Activated CD4-positive, alpha-beta T cell treated with anti-CD3 and anti-CD28 coated beads, Interleukin-2, amount 50 U/mL, for 1 hour (primary cell): ENCODE measurements around the gene FLNB.
A peak's percentile ranks its signal among the peaks of the same experiment; 100 is the strongest.
"Not testable (repeated sequence)": the region's sequence is repeated elsewhere in the genome, so short reads cannot be mapped to it uniquely, and the experiment has no call there.

Source experiments
- DNase-seq: peaks from one replicate; pipeline ENCODE4 v3.0.0-alpha.2; 2020

Gene FLNB

DNA sequence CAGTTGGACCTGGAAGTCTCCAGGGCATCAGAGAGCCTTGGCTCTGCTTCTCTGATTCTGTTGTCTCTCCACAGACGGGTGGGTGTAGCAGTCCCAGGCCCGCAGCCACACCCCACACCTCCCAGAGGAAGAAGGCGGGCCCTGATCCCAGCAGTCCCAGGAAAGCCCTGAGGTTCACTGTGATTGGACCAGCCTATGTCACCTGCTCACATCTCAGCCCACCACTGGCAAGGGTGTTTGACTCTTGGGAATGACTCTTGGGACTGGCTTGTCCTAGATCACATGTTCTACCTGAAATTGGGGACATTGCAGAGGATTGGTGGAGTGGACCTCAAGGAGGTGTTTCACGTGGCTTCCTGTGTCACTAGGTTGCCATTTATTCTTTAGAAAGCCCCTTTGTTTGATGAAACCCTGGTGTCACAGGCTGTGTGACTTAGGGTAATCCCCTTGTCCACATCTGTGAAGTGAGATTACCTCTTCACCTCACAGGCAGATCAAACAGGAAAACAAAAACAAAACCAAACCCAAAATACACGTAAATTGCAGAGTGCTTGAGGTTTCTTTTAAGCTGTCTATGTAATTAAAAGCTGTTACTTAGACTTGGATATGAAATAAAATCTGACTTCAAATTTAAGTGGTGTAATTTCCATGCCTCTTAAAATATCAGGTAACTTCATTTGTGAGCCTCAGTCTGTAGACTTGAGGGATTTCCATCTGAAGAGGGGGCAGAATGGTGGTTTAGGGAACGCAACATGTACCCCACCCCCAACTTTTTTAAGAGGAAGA, 26.7 kb downstream of the FLNB start:
- DNase-seq, result peak; percentile 15

DNA sequence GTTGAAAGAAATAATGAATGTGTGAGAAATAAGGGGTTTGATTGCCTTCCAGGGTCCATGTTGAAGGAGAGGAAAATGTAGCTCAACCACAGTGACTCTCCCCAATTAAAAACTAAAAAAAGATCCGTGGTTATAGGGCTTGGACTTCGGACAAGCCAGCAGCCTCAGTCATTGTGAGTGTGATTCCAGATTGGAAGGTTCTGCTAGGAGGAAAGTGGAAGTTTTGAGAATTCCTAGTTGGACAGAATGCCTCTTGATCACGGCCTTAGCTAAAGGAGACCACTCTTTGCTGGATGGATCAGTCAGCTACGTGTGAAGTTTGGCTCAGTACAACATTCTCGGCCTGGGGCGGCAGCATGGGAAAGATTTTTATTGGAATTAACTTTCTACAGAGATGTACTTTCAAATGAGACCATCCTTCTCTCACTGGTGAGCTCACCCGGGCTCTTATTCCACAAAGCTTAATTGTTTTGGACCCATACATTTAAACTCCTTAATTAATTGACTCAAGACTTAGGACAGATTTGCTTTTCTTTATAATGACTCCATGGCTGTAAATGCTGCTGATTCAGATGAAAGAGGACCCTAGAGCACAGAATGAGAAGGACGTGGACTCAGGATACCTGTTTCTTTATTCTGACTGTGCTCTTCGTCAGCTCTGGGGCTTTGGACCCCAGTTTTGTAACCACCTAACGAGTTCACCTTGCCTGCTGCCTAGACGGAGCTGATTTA, 27.5 kb downstream of the FLNB start:
- no peak for DNase-seq

DNA sequence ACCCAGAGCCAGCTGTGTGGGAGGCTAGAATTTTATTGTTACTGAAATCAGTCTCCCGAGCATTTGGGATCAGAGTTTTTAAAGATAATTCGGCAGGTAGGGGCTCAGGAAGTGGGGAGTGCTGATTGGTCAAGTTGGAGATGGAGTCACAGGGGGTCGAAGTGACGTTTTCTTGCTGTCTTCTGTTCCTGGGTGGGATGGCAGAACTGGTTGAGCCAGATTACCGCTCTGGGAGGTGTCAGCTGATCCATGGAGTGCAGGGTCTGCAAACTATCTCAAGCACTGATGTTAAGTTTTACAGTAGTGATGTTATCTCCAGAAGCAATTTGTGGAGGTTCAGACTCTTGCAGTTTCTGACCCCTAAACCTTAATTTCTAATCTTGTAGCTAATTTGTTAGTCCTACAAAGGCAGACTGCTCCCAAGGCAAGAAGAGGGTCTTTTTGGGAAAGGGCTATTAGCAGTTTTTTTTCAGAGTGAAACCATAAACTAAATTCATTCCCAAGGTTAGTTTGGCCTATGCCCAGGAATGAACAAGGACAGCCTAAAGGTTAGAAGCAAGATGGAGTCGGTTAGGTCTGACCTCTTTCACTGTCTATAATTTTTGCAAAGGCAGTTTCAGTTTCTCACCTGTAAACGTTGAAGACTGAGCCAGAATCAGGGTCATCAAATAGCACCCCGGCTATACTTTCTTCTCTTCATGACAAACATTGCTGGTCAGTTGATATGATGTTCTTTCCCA, 28.2 kb downstream of the FLNB start:
- DNase-seq, result no peak

GRCh38 chr3:58037141-58037910, 29.1 kb downstream of the FLNB start:
- DNase-seq, result no peak

- no peak for DNase-seq
These were observed 30.6 kb downstream of the FLNB start for GRCh38 chr3:58038675-58039292.

- DNase-seq, result no peak
These were observed 31.4 kb downstream of the FLNB start for GRCh38 chr3:58039601-58040000.

DNA sequence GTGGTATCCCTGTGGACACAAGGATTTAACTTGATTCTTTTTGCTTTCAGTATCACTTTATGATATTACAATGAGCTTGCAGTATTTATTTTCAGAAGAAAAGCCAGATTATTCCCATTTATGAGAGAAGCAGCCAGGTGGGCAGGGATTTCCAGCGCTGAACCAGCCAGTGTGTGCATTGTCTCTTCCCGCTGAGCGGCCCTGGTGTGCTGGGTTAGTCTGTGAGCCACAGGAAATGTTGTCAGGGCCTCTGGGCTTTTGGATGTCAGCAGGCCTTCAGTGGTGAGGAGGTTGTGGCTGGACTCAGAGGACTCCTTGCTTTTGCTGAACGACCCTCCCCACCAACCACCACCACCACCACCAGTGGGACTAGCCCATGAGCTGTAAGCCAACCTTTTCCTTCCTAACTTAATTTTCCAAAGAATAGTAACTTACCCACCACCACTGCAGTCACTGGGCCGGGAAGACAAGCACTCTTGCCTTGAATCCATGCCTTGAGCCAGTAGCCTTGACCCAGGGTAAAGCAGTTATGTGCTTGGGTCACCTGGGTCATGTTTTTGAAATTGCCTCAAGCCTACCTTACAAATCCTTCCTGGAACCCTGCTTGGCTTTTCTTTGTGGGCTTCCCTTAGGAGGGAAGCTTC, 33.1 kb downstream of the FLNB start:
- DNase-seq, result no peak

DNA sequence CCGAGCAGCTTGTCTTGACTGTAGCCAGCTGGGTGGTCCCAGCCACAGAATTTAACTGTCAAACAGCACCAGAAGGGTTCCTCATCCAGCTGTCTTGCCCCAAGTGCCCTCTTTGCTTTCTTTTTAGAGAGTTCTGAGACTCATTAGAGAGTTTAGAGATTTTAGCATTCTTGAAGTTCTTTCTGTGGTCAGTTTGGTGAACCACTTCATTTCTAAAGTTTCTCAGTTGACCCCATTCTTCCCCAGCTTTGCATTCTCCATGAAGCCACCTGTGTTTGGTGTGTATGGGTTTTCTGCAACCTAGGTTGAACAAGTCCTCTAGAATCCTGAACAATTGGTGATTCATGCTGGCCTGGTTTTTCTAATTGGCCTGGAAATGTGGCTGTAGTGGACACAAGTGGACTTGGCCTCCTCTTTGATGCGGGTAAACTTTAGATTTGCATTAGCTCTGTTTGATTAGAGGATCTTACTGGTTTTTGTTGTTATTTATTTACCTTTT, 33.7 kb downstream of the FLNB start:
- no peak for DNase-seq

GRCh38 chr3:58042947-58043707, 34.9 kb downstream of the FLNB start:
- no peak for DNase-seq

DNA sequence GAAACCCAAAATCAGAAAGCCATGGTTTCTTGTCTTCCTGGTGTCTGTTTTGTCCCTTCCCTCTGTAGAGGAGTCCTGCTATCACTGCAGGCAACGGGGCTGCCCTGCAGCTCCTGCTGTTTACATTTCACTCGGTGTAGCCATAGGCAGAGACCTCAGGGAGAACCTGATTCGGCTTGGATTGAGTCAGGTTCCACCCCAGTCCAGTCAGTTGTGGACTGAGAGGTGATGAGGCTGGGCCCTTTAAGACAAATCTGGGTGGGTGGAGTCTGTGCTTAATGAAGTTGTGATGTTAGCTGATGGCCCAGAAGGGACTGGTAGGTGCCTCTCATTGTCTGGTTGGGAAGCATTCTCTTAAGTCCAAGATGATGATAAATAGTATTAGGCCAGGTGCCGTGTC, 35.7 kb downstream of the FLNB start:
- no peak for DNase-seq

GRCh38 chr3:58044691-58045483, 36.7 kb downstream of the FLNB start:
- DNase-seq, result no peak

DNA sequence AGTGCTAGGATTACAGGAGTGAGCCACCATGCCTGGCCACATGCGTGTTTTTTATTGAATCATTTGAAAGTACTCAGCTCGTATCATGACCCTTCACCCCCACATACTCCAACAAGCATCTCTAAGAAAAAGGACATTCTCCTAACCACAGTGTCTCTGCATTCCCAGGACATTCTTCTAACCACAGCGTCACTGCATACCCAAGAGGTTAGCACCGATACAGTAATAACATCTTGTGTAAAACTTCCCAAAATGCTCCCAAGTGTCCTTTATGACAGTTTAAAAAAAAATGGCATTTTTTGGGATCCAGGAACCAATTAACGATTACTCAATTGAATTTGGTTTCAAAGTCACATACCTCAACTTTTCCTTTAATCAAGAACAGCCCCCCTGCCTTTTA, 39.6 kb downstream of the FLNB start:
- DNase-seq, result no peak

- no peak for DNase-seq
These were observed 40.1 kb downstream of the FLNB start for GRCh38 chr3:58048301-58048700.

DNA sequence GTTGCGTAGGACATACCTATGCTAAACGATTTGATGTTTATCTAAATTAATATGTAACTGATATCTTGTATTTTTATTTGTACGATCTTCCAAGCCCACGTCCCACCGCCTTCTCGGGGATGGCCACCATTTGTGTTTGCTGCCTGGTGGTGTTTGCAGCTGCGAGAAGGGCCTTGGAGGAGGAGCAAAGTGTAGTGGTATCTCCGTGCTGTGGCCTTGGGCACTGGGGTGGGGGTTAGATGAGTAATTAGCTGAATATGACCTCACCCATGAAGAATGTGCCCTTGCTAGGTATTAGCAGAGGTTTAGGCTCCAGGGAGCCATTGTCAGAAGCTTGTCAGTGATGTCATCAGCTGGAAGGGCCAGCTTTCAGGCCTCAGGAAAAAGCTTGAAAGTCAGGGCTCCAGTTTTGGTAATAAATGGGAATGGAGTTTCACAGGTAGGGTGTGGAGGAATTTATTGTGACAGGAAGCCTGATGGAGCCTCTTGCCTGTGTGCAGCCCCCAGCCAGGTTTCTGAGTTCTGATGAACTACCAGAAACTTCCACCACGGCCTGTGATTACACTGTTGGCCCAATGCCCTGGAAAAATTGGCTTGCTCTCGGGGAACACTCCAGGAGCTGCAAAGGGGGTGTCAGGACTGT, 41.0 kb downstream of the FLNB start:
- no peak for DNase-seq

- no peak for DNase-seq
These were observed 43.0 kb downstream of the FLNB start for GRCh38 chr3:58051196-58051595.

- not testable (repeated sequence) for DNase-seq
These were observed 43.5 kb downstream of the FLNB start for GRCh38 chr3:58051658-58052261.

DNA sequence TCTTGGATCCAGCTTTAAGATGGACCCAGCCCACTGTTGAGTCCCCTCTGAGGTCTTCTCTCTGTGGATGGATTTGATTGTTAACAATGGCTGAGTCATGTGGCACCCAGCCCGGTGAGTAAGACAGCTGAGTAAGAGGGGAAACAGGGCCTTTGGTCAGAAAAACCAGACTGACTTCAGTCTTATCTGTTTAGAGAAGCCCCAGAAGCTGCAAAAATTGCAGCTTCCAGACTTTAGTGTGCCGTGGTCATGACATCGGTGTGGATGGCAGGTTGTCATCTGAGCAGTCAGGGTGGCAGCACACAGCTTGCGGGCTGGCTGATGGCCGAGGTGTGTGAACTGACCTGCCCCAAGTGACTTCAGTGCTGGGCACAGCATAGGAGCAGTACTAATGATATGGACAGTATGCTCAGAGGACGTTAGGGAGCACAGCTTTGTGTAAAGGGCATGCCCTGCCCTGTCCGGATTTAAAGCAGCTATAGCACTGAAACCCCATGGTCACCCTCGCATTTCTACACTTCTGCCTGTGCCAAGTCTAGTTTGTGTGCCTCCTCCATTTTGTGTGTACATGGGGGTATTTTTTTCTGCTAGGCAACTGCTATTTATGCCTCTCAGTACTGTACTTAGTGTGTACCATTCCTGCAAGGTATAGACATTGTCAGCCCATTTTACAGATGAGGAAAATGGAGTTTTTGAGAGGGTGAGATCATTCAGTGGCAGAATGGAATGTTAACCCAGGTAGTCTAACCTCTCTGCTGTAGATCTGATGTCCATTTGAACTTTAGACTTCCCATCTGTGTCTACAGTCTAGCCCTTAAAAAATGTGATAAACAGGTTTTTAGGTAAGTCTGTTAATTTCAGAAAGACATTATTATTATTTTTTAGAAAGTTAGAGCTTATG, 44.4 kb downstream of the FLNB start:
- DNase-seq, result no peak

- no peak for DNase-seq
These were observed 46.4 kb downstream of the FLNB start for GRCh38 chr3:58054652-58055051.
